ENCODE data around the gene IVD. TPM values are rescaled to one million over a fixed set of nuclear protein-coding genes. Genes with fewer than 3 reads are reported as not detected.

Gene IVD
- total RNA-seq, 1 donor from 2014 or later, result 106 TPM

- intact Hi-C loops (cut with micrococcal nuclease), result no loop called here
- Histone ChIP-seq H3K4me3 (no peak overlapping the region), H3K27ac (replicated peaks) (no peak overlapping the region), H3K36me3 (peaks cover 80% of the 10 kb centered on the region), H3K9me3 (replicated peaks) (no peaks in the 10 kb centered on the region), H3K4me1 (peaks cover 26% of the 10 kb centered on the region), H3K27me3 (ENCODE audit: low read depth) (no peaks in the 10 kb centered on the region)
- no peak for DNase-seq
- TF ChIP-seq CTCF (IDR thresholded peaks at IDR 0.05; ENCODE audit: borderline replicate concordance), result no peak
These were observed 4.9 kb downstream of the IVD start for GRCh38 chr15:40410476-40410875.

- H3K27me3 ChIP-seq (ENCODE audit: low read depth), result no peaks in the 10 kb centered on the region
- no peak overlapping the region for H3K27ac ChIP-seq (replicated peaks)
- intact Hi-C loops (cut with micrococcal nuclease), result no loop called here
- H3K4me3 ChIP-seq, result no peak overlapping the region
- H3K4me1 ChIP-seq, result peaks cover 10% of the 10 kb centered on the region
- TF ChIP-seq CTCF (IDR thresholded peaks at IDR 0.05; ENCODE audit: borderline replicate concordance), result no peak
- peaks cover 91% of the 10 kb centered on the region for H3K36me3 ChIP-seq
- H3K9me3 ChIP-seq (replicated peaks), result no peaks in the 10 kb centered on the region
- DNase-seq, result no peak
These were observed 6.6 kb downstream of the IVD start for GRCh38 chr15:40412095-40412759.

GRCh38 chr15:40413036-40413435 lies 7.4 kb downstream of the IVD start:
- DNase-seq, result no peak
- Histone ChIP-seq H3K4me1 (peaks cover 5% of the 10 kb centered on the region), H3K27ac (replicated peaks) (no peak overlapping the region), H3K27me3 (ENCODE audit: low read depth) (no peaks in the 10 kb centered on the region), H3K36me3 (peaks cover 91% of the 10 kb centered on the region), H3K4me3 (no peak overlapping the region), H3K9me3 (replicated peaks) (no peaks in the 10 kb centered on the region)
- intact Hi-C loops (cut with micrococcal nuclease), result no loop called here
- TF ChIP-seq CTCF (IDR thresholded peaks at IDR 0.05; ENCODE audit: borderline replicate concordance), result no peak

- peaks cover 5% of the 10 kb centered on the region for H3K4me1 ChIP-seq
- H3K4me3 ChIP-seq, result no peak overlapping the region
- no peaks in the 10 kb centered on the region for H3K9me3 ChIP-seq (replicated peaks)
- no peak for TF ChIP-seq CTCF (IDR thresholded peaks at IDR 0.05; ENCODE audit: borderline replicate concordance)
- no peak overlapping the region for H3K27ac ChIP-seq (replicated peaks)
- peaks cover 83% of the 10 kb centered on the region for H3K36me3 ChIP-seq
- no peak for DNase-seq
- H3K27me3 ChIP-seq (ENCODE audit: low read depth), result no peaks in the 10 kb centered on the region
- intact Hi-C loops (cut with micrococcal nuclease), result no loop called here
These were observed 9.2 kb downstream of the IVD start for GRCh38 chr15:40414816-40415215.

GRCh38 chr15:40415226-40415625 lies 9.6 kb downstream of the IVD start:
- peaks cover 9% of the 10 kb centered on the region for H3K4me1 ChIP-seq
- intact Hi-C loops (cut with micrococcal nuclease), result no loop called here
- no peak overlapping the region for H3K27ac ChIP-seq (replicated peaks)
- no peaks in the 10 kb centered on the region for H3K9me3 ChIP-seq (replicated peaks)
- peaks cover 80% of the 10 kb centered on the region for H3K36me3 ChIP-seq
- H3K4me3 ChIP-seq, result no peak overlapping the region
- DNase-seq, result no peak
- H3K27me3 ChIP-seq (ENCODE audit: low read depth), result no peaks in the 10 kb centered on the region
- TF ChIP-seq CTCF (IDR thresholded peaks at IDR 0.05; ENCODE audit: borderline replicate concordance), result no peak

Measured in left ventricle myocardium inferior (tissue), 1 donor.